PC-3 (cell line): ENCODE measurements around the gene ACD.

Experiments
- EZH2 ChIP-seq: fragments of 300-600 bp; sonication (generic); IDR thresholded peaks from one replicate; pipeline ENCODE4 v1.6.1; 2017; ENCODE audit warnings: antibody characterized with exemption, mild to moderate bottlenecking, low read length; ENCODE audit not compliant: unreplicated experiment
- TF ChIP-seq, protein P1 (sequence below): fragments of 300-600 bp; sonication (generic); conservative IDR thresholded peaks from 2 replicates; pipeline ENCODE4 v1.5.1; 2017; ENCODE audit warnings: antibody characterized with exemption, low read depth, mild to moderate bottlenecking, low read length

DNA sequence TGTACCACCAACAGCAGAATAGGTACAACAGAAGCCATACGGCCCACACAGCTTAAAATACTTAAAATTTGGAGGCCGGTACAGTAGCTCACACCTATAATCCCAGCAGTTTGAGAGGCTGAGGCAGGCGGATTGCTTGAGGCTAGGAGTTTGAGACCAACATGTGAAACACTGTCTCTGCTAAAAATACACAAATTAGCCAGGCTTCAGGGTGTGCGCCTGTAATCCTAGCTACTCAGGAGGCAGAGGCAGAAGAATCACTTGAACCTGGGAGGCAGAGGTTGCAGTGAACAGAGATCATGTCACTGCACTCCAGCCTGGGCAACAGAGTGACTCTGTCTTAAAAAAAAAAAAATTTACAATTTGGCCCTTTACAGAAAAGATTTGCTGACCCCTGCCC lies 42.1 kb upstream of the ACD start:
- TF ChIP-seq, protein P1, sequence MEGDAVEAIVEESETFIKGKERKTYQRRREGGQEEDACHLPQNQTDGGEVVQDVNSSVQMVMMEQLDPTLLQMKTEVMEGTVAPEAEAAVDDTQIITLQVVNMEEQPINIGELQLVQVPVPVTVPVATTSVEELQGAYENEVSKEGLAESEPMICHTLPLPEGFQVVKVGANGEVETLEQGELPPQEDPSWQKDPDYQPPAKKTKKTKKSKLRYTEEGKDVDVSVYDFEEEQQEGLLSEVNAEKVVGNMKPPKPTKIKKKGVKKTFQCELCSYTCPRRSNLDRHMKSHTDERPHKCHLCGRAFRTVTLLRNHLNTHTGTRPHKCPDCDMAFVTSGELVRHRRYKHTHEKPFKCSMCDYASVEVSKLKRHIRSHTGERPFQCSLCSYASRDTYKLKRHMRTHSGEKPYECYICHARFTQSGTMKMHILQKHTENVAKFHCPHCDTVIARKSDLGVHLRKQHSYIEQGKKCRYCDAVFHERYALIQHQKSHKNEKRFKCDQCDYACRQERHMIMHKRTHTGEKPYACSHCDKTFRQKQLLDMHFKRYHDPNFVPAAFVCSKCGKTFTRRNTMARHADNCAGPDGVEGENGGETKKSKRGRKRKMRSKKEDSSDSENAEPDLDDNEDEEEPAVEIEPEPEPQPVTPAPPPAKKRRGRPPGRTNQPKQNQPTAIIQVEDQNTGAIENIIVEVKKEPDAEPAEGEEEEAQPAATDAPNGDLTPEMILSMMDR = no peak
- no peak for TF ChIP-seq EZH2
